ENCODE measurements around the gene TPRN. TPM values are rescaled to one million over a fixed set of nuclear protein-coding genes. Genes with fewer than 3 reads are reported as not detected.

Gene TPRN
- total RNA-seq, 1 experiment from 2014 or later, result 23.0 TPM

GRCh38 chr9:137212520-137212919 is 12.0 kb upstream of the TPRN start:
- intact Hi-C loops (cut with micrococcal nuclease; ENCODE audit: unreplicated experiment), result no loop called here
- DNase-seq (ENCODE audit: low spot score), result no peak
- CTCF ChIA-PET, result interaction anchor here (0.8 kb wide), 1 partner anchor 12 kb away, joined by 4 read pairs; no protein-coding TSS in a partner anchor
- H3K36me3 ChIP-seq (ENCODE audit: insufficient read depth, low read length, poor library complexity, severe bottlenecking), result peaks cover 5% of the 10 kb centered on the region
- no peak overlapping the region for H3K4me3 ChIP-seq (ENCODE audit: low read depth, low read length, poor library complexity, severe bottlenecking)
- no peaks in the 10 kb centered on the region for H3K9me3 ChIP-seq (ENCODE audit: low read depth, low read length, poor library complexity, severe bottlenecking)
- TF ChIP-seq EZH2 (IDR thresholded peaks at IDR 0.05; ENCODE audit: borderline replicate concordance, low read depth, low read length, poor library complexity, severe bottlenecking) (no peak), CTCF (conservative IDR thresholded peaks at IDR 0.05; ENCODE audit: low read depth, low read length) (no peak)
- POLR2A ChIA-PET (ENCODE audit: low non-redundant PET), result interaction anchor here (0.6 kb wide), 1 partner anchor 10 kb away, joined by 8 read pairs; no protein-coding TSS in a partner anchor
- no peak overlapping the region for H3K27ac ChIP-seq (ENCODE audit: low read depth, low read length, poor library complexity, severe bottlenecking)
- no peaks in the 10 kb centered on the region for H3K4me1 ChIP-seq (ENCODE audit: insufficient read depth, low read length, poor library complexity, severe bottlenecking)
- H3K27me3 ChIP-seq (replicated peaks; ENCODE audit: insufficient read depth, low read depth, low read length, poor library complexity), result no peaks in the 10 kb centered on the region
- BruUV-seq (replicated peaks), result no TSS peak

DNA sequence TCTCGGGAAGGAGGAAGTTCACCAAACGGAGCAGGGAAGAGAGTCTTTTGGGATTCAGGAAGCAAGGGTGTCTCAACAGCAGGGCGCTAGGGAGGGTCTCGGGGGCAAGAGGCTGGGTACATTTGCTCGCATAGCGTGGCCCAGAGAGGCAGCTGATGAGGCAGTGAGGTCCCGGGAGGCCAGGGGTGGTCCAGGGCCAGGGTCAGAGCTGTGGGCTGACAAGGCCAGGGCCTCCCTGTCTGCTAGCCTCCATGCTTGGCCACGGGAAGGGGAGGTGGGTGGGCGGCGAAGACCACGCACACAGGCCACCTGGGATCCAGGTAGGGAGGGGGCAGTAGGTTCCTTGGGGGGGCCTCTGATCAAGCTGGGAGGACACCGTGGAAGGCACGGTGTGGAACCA is 11.0 kb upstream of the TPRN start:
- intact Hi-C loops (cut with micrococcal nuclease; ENCODE audit: unreplicated experiment), result no loop called here
- no peak for DNase-seq (ENCODE audit: low spot score)
- TF ChIP-seq CTCF (conservative IDR thresholded peaks at IDR 0.05; ENCODE audit: low read depth, low read length) (no peak), EZH2 (IDR thresholded peaks at IDR 0.05; ENCODE audit: borderline replicate concordance, low read depth, low read length, poor library complexity, severe bottlenecking) (no peak)
- Histone ChIP-seq H3K27me3 (replicated peaks; ENCODE audit: insufficient read depth, low read depth, low read length, poor library complexity) (no peaks in the 10 kb centered on the region), H3K4me1 (ENCODE audit: insufficient read depth, low read length, poor library complexity, severe bottlenecking) (peaks cover 5% of the 10 kb centered on the region), H3K36me3 (ENCODE audit: insufficient read depth, low read length, poor library complexity, severe bottlenecking) (peaks cover 5% of the 10 kb centered on the region), H3K27ac (ENCODE audit: low read depth, low read length, poor library complexity, severe bottlenecking) (peak overlapping the region; percentile 10), H3K4me3 (ENCODE audit: low read depth, low read length, poor library complexity, severe bottlenecking) (no peak overlapping the region), H3K9me3 (ENCODE audit: low read depth, low read length, poor library complexity, severe bottlenecking) (no peaks in the 10 kb centered on the region)
- ChIA-PET POLR2A (ENCODE audit: low non-redundant PET) (no interaction called here), CTCF (no interaction called here)
- BruUV-seq (replicated peaks), result no TSS peak

- no peak for TF ChIP-seq EZH2 (IDR thresholded peaks at IDR 0.05; ENCODE audit: borderline replicate concordance, low read depth, low read length, poor library complexity, severe bottlenecking)
- H3K4me1 ChIP-seq (ENCODE audit: insufficient read depth, low read length, poor library complexity, severe bottlenecking), result peaks cover 25% of the 10 kb centered on the region
- H3K36me3 ChIP-seq (ENCODE audit: insufficient read depth, low read length, poor library complexity, severe bottlenecking), result peaks cover 6% of the 10 kb centered on the region
- H3K27ac ChIP-seq (ENCODE audit: low read depth, low read length, poor library complexity, severe bottlenecking), result no peak overlapping the region
- no peaks in the 10 kb centered on the region for H3K27me3 ChIP-seq (replicated peaks; ENCODE audit: insufficient read depth, low read depth, low read length, poor library complexity)
- BruUV-seq (replicated peaks), result no TSS peak
- intact Hi-C loops (cut with micrococcal nuclease; ENCODE audit: unreplicated experiment), result no loop called here
- ChIA-PET POLR2A (ENCODE audit: low non-redundant PET) (no interaction called here), CTCF (no interaction called here)
- DNase-seq (ENCODE audit: low spot score), result no peak
- no peaks in the 10 kb centered on the region for H3K9me3 ChIP-seq (ENCODE audit: low read depth, low read length, poor library complexity, severe bottlenecking)
- H3K4me3 ChIP-seq (ENCODE audit: low read depth, low read length, poor library complexity, severe bottlenecking), result peak overlapping the region; percentile 97
Observed at GRCh38 chr9:137206602-137207001, 6.1 kb upstream of the TPRN start.
